ENCODE data around the gene ZNF705A.
"Not testable (repeated sequence)": the region's sequence is repeated elsewhere in the genome, so short reads cannot be mapped to it uniquely, and the experiment has no call there.

DNA sequence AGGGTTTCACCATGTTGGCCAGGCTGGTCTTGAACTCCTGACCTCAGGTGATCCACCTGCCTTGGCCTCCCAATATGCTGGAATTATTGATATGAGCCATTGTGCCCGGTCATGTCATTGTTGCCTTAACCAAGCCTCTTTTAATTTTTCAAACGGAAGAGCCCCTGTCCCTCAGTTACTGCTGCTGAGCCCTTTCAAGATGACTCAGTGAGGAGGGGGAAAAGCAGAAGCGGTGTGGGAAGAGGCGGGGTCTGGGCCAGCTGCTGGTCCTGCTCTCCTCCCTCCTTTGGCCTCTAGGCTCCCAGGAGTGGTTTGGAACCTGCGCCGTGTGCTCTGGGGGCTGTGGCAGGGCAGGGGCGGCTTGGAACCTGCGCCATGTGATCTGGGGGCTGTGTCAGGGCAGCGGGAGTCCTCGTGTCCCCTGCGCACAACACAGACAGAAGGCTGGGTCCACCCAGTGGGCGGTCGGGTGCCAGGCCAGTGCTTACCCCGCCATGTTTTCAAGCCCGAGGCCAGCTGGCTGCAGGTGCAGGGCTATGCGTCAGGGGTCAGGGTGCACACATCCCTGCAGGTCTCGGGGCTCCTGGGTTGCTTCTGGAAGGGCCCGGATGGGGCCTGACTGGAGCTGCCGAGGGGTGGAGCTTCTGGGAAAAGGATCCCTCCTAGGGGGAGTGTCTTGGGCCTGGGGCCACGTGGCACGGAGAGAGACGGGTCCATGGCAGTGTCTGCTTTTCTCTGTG lies 70.3 kb downstream of the ZNF705A start, which contains the start of gene FAM90A1:
- TF ChIP-seq POLR2A, POLR2AphosphoS5 (IDR thresholded peaks at IDR 0.05; ENCODE audit: low read depth, low read length): not testable (repeated sequence)

All from GM12892 (cell line).